SH-SY5Y (cell line): ENCODE data around the gene ZNHIT1.

Source experiments
- GATA2 ChIP-seq: IDR thresholded peaks from 2 replicates; pipeline ENCODE4 v1.6.1; 2011; ENCODE audit warnings: mild to moderate bottlenecking, low read depth, low read length
- GATA3 ChIP-seq: IDR thresholded peaks from 2 replicates; pipeline ENCODE4 v1.6.1; 2011; ENCODE audit warnings: low read depth, mild to moderate bottlenecking, low read length, moderate library complexity

Gene ZNHIT1

DNA sequence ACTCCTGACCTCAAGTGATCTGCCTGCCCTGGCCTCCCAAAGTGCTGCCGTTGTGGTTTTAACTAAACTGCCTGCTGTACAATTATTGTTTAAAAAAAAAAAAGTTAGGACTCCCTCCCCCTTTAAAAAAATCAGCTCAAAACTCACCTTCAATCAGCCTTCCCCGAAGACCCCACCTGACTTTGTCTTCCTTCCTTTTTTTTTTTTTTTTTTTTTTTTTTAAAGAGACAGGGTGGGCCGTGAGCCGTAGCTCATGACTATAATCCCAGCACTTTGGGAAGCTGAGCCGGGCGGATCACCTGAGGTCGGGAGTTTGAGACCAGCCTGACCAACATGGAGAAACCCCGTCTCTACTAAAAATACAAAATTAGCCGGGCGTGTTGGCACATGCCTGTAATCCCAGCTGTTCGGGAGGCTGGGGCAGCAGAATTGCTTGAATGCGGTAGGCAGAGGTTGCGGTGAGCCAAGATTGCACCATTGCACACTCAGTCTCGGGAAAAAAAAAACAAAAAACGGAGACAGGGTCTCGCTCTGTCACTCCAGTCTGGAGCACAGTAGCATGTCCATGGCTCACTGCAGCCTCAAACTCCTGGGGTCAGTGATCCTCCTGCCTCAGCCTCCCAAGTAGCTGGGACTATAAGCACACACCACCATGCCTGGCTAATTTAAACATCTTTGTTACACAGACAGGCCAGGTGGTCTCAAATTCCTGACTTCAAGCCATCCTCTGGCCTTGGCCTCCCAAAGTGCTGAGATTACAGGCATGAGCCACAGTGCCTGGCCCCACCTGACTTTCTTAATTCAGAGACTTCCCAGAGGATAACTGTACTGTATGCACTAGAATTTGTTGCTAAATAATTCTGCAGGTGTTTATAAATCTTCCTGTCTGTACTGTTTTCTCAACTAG is 23.7 kb downstream of the ZNHIT1 start:
- no peak for TF ChIP-seq GATA3
- TF ChIP-seq GATA2 = no peak

DNA sequence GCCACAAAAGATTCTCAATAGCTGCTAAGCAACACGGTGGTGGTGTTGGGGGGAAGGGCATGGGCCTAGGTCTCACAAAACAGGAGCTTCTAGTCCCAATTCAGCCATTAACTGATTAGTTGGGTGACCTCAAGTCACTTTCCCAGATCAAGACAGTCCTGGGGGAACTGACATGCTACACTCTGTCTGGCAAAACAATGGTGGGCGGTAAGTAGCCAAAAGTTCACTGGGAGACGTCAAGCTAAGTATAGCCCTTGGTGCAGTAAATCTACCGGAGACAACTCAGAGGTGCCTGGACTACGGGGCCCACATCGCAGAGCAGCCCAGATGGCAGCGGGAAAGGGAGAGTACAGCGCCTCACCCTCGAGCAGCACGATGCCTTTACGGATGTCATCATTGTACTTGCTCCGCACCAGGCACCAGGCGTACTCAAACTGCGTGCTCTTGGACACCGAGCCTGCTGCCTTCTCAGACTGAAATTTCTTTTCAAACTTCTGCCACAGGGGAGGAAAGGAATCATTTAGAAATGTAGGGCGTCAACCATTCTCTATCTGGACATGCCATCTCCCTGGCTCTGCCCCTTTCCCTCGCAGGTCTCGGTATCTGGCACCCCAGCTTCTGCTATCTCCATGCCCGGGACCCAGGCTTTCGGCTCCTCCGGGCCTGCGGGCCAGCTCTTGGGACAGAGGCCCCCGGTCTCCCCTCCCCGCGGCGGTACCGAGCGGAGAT is 25.8 kb downstream of the ZNHIT1 start:
- TF ChIP-seq GATA3 = no peak
- TF ChIP-seq GATA2 = peak; percentile 87

DNA sequence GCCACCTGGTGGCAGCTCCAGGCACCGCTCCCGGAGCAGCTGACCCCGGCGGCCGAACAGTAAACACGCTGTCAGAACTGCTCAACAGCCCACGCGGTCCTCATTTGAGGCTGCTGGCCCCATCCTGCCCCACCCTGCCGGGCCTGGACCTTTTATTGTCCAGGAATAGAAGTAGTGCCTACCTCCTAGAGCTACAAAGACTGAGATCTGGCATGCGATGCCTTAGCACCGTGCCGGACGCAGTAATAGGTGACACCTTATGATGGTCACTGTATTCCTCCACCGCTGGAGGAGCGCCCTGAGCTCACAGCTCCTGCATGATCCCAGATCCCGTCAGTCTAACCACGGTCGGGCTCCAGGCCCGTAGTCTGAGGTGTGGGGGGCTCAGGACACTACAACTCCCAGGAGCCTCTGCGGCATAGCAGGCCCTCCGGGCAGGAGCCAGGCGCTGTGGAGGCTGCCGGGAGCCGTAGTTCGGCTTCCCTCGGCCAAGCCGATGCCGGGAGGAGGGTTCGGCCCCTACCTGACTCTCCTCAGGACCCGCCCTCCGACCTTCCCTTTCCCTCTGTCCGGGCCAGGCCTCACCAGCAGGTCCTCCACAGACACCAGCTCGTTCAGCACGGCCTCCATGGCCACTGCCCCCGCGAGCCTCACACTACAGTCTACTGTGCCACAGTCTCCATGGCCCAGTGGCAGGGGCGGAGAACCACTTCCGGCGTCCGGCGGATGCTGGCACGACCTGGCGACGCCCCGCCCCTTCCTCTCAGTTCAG is 26.6 kb downstream of the ZNHIT1 start, which contains the start of gene FIS1:
Gene FIS1 (minus strand): TSS at position 707 of the 772 bp plus-strand sequence. CDS start 77 bp downstream, at position 630.
- no peak for TF ChIP-seq GATA3
- TF ChIP-seq GATA2 = no peak

DNA sequence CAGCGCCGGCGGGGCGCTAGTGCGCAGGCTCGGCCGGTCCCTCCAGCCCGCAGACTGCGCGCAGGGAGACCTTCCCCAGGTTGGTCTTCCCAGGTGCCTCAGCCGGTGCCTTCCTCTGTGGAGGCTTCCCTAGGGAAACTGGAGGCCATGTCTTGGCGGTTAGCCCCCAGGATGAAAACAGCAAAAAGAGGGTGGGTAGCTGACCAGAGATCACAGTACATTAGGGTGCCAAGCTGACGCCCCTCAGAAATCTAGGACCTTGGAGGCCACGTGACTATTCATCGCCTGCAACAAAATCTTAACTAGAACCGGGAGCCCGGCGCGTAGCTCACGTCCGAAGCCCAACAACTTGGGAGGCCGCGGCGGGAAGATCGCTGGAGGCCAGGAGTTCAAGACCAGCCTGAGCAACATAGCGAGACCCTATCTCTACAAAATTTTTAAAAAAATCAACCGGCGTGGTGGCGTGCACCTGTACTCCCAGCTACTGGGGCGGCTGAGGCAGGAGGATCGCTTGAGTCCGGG is 27.2 kb downstream of the ZNHIT1 start:
- TF ChIP-seq GATA2 = no peak
- no peak for TF ChIP-seq GATA3

DNA sequence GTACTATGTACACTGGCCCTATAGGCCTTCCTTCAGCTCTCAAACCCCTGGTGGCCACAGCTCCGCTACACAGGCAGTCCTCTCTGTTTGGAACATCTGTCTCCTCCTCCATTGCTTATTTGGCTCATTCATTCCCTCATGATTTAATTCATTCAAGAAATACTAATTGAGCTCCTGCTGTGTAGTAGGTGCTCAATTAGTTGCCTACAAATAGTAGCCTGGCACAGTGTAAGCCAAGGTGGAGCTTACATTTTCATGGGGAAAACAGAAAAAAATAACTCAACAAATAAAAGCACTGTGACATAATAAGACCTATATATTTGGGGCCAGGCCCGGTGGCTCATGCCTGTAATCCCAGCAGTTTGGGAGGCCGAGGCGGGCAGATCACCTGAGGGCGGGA is 30.3 kb downstream of the ZNHIT1 start:
- TF ChIP-seq GATA2 (no peak), GATA3 (no peak)

DNA sequence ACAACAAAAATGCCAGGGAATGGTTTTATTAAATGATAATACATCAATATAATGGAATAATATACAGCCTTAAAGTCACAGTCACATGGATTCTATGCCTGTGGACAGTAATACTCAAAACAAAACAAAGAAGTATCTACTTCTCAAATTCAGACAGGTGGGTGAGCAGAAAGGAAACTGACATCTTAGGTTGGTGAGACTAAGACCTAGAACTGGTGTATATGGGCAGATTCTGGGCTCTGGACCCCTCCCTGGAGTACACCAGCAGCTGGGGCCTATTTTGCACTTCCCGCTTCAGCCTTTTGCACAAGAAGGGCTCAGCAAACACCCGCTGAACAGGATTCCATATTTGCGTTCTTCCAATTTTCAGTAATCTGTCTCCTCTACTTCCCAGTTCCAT is 32.4 kb downstream of the ZNHIT1 start:
- no peak for TF ChIP-seq GATA2
- no peak for TF ChIP-seq GATA3

DNA sequence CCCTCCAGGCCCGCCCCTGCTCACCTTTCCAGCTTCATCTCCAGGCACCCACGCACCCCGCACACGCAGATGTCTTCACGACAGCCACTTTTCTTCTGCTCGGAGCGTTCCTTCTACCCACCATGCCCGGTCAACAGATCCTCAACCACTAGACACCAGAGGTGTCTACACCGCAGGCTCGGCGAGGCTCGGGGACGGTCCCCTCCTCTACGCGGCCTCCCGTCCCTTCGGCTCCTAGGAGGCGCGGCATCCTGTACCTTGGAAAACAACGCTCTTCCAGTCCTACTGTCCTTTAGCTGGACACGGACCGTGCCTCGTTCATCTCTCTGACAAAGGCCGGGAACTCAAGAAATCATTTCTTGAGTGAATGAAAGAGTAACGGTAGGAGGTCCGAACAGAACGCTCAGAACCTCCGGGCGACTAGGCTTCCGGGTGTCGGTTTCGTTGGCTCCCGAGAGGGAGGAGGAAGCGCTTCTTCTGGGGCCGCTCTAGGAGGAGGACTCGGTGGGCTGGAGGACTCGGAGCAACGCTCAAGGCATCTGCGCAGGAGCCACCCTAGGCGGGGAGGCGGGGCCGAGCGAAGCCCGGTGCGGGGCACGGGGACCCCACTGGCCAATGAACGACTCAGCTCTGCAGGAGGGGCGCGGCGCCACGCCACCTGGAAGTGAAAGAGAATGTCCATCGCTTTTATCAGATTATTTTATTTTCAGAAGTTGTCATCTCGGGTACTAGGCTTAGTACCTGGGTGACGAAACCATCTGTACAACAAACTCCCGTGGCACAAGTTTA is 34.1 kb downstream of the ZNHIT1 start:
- TF ChIP-seq GATA2 (no peak), GATA3 (no peak)

DNA sequence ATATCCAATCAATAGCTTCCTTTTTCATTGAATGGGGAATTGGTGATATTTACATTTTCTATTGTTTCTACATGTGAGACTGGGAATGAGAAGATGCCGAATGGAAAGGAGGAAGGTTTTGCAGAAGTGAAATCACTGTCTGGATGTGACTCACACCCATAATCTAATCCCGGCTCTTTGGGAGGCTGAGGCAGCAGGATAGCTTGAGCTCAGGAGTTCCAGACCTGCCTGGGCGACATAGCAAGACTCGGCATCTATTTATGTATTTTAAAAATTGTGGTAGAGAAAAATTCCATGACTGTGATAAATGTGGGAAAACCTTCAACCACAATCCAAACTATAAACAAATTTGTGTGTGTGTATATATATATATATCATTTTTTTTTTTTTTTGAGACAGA is 37.8 kb downstream of the ZNHIT1 start:
- TF ChIP-seq GATA3 = no peak
- TF ChIP-seq GATA2 = no peak

DNA sequence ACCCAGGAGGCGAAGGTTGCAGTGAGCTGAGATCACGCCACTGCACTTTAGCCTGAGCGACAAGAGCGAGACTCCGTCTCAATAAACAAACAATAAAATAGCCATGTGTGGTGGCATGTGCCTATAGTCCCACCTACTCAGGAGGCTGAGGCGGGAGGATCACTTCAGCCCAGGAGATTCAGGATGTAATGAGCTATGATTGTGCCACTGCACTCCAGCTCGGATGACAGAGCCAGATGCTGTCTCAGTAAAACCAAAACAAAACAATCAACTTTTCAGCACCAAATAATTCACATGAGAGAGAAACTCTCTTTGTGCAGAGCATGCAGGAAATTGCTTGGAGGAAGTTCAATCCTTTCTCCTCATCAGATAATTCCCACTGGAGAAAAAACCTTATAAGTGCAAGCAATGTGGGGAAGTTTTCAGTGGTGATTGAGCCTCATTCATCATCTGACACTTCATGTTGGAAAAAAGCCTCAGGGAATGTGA is 40.3 kb downstream of the ZNHIT1 start:
- no peak for TF ChIP-seq GATA3

DNA sequence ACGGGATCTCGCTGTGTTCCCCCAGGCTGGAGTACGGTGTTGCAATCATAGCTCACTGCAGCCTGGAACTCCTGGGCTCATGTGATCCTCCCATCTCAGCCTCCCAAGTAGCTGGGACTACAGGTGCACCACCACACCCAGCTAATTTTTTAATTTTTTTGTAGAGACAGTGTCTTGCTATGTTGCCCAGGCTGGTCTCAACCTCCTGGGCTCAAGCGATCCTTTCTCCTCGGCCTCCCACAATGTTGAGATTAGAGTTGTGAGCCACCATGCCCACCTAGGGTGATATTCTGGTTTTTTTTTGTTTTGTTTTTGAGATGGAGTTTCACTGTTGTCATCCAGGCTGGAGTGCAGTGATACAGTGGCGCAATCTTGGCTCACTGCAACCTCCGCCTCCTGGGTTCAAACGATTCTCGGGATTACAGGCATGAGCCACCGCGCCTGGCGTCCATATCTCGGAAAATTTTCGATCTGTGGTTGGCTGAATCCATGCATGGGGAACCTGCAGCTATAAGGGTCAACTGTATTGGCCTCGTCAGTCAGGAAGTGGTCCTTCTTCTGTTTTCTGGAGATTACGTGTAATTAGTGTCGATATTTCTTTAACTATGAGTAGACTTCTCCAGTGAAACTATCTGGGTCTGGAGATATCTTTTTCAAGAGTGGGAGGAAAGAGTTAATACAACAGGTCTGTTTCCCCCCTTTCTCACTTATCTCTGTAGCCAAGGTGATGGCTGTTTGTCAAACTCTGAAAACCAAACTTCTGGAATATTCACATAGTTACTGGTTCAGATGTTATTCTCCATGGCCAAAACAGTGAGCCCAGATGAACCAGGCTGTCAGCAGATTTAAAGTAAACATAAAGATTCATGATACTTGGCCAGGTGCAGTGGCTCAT is 47.9 kb downstream of the ZNHIT1 start:
- TF ChIP-seq GATA2 (no peak), GATA3 (no peak)

DNA sequence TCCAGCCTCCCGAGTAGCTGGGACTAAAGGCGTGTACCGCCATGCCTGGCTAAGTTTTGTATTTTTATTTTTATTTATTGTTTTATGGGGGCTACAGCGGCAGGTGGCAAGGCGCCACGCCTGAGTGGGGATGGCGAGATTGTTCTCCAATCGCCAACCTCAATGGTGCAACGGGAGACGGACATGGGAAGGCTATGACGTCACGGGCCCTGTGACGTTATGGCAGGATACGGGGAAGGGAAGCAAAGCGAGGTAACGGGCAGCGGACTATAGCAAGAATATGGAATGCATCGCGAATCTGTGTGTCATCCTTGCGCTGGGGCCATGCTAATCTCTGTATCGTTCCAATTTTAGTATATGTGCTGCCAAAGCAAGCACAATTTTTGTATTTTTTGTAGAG is 51.7 kb downstream of the ZNHIT1 start:
- TF ChIP-seq GATA3 (no peak), GATA2 (no peak)

DNA sequence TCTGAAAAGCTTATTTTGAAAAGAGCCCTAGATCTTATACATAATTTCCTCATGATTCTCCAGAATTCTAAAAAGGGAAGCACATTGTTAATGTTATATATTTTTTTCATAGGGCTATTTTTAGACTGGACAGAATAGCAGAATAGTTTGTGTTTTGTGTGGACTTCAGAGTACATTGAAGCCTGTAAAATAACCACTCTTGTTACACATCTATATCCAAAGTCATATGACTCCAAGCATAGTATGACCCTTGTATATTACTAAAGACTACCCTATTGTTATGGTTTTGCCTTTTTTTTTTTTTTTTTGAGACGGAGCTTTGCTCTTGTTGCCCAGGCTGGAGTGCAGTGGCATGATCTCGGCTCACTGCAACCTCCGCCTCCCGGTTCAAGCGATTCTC is 53.1 kb downstream of the ZNHIT1 start:
- no peak for TF ChIP-seq GATA3
- TF ChIP-seq GATA2 = no peak
